SK-N-SH (cell line): ENCODE results near the gene AMT.

ENCODE experiments used
- EZH2phosphoT487 ChIP-seq: fragments of 200-600 bp; sonication (generic); IDR thresholded peaks from 2 replicates; pipeline ENCODE4 v1.6.1; 2017; ENCODE audit warnings: low read depth, mixed run types, mild to moderate bottlenecking, antibody characterized with exemption, moderate library complexity, borderline replicate concordance
- MXI1 ChIP-seq: IDR thresholded peaks from 2 replicates; pipeline ENCODE4 v1.6.1; 2012; ENCODE audit warnings: mild to moderate bottlenecking, low read depth, low read length, improper control_type of control experiment
- POLR2AphosphoS5 ChIP-seq: IDR thresholded peaks from 2 replicates; pipeline ENCODE4 v1.6.1; 2012; ENCODE audit warnings: low read depth, low read length
- RAD21 ChIP-seq: IDR thresholded peaks from 2 replicates; pipeline ENCODE4 v1.6.1; 2012; ENCODE audit warnings: mild to moderate bottlenecking, low read length
- RCOR1 ChIP-seq: fragments of 150-350 bp; IDR thresholded peaks from 2 replicates; pipeline ENCODE4 v1.6.1; 2017; ENCODE audit warnings: antibody characterized with exemption, low read length
- TAF1 ChIP-seq: IDR thresholded peaks from 2 replicates; pipeline ENCODE4 v1.6.1; 2012; ENCODE audit warnings: low read depth, mild to moderate bottlenecking, low read length, moderate library complexity, borderline replicate concordance
- TF ChIP-seq, protein P1 (sequence below): fragments of 200-600 bp; sonication (generic); IDR thresholded peaks from 2 replicates; pipeline ENCODE4 v1.6.1; 2017; ENCODE audit warnings: antibody characterized with exemption, mild to moderate bottlenecking, moderate library complexity
- TF ChIP-seq, protein P2 (sequence below): IDR thresholded peaks from 2 replicates; pipeline ENCODE4 v1.4.0; 2012; ENCODE audit warnings: low read depth, borderline replicate concordance
- TF ChIP-seq, protein P3 (sequence below): IDR thresholded peaks from 2 replicates; pipeline ENCODE4; 2012

DNA sequence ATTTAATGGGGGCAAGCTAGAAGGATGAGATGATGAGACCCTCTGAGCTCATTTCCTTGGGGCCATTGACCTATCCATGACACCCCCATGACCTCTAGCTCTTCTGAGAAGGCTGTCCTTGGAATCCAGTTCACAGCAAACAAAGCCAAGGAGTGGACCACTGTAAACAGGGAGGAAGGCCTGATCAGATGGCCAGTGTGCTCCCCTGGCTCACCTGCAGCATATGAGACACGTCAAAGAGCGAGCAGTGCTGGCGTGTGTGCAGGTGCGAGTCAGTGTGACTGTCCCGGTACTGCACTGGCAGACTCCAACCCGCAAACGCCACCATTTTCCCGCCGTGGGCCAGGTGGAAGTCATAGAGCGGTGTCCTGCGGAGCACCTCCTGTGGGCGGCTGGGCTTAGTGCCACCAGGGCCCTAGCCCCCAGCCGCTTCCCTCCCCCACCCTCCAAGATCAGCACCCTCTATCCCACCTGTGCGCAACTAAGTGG, 339 bp downstream of the AMT start:
- TF ChIP-seq, protein P1, sequence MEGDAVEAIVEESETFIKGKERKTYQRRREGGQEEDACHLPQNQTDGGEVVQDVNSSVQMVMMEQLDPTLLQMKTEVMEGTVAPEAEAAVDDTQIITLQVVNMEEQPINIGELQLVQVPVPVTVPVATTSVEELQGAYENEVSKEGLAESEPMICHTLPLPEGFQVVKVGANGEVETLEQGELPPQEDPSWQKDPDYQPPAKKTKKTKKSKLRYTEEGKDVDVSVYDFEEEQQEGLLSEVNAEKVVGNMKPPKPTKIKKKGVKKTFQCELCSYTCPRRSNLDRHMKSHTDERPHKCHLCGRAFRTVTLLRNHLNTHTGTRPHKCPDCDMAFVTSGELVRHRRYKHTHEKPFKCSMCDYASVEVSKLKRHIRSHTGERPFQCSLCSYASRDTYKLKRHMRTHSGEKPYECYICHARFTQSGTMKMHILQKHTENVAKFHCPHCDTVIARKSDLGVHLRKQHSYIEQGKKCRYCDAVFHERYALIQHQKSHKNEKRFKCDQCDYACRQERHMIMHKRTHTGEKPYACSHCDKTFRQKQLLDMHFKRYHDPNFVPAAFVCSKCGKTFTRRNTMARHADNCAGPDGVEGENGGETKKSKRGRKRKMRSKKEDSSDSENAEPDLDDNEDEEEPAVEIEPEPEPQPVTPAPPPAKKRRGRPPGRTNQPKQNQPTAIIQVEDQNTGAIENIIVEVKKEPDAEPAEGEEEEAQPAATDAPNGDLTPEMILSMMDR = no peak
- no peak for TF ChIP-seq RCOR1
- no peak for TF ChIP-seq POLR2AphosphoS5
- TF ChIP-seq MXI1 = no peak
- TF ChIP-seq RAD21 = no peak
- TF ChIP-seq TAF1 = no peak
- TF ChIP-seq, protein P2, sequence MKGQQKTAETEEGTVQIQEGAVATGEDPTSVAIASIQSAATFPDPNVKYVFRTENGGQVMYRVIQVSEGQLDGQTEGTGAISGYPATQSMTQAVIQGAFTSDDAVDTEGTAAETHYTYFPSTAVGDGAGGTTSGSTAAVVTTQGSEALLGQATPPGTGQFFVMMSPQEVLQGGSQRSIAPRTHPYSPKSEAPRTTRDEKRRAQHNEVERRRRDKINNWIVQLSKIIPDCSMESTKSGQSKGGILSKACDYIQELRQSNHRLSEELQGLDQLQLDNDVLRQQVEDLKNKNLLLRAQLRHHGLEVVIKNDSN = no peak
- TF ChIP-seq, protein P3, sequence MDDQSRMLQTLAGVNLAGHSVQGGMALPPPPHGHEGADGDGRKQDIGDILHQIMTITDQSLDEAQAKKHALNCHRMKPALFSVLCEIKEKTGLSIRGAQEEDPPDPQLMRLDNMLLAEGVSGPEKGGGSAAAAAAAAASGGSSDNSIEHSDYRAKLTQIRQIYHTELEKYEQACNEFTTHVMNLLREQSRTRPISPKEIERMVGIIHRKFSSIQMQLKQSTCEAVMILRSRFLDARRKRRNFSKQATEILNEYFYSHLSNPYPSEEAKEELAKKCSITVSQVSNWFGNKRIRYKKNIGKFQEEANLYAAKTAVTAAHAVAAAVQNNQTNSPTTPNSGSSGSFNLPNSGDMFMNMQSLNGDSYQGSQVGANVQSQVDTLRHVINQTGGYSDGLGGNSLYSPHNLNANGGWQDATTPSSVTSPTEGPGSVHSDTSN = no peak
- TF ChIP-seq EZH2phosphoT487 = no peak
